GM19468 (cell line): ENCODE data around the gene CMIP.

Source experiments
- ATAC-seq: cut with Tn5 transposase; IDR thresholded peaks from one replicate; pipeline ENCODE4 v1.9.1; 2021; ENCODE audit warnings: mild to moderate bottlenecking, moderate library complexity, moderate number of reproducible peaks; ENCODE audit not compliant: unreplicated experiment; ENCODE audit errors: extremely low read depth

The CMIP gene

DNA sequence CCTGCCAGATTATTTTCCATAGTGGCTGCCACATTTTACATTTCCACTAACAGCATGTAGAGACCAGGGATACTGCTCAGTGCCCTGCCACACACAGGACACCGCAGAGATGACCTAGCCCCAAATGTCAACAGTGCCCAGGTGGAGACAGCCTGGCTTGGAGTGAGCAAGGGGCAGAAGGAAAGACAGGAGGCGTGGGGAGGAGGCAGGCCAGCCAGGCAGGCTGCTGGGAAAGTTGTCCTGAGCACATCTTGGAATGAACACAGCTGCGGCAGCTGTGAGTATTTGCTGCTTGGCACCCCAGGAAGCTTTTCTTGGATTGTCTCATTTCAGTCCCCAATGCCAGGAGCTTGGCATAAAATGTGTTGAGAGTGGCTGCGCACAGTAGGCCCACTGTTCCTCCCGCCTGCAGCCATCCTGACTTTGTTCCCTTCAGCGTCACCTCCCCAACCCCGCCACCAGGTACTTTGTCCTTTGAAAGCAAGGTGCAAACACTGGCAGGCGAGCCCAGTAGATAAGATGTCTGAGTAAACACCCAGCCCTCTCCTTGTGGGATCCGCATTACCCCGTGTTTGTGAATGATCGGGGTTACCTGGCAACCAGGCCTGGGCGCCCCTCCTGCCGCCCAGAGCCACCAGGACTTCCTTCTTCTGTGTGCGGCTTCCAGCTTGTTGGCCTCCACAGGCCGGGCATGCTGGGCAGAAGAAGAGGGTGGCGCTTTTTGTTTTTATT is 114.0 kb downstream of the CMIP start:
- ATAC-seq, result no peak

DNA sequence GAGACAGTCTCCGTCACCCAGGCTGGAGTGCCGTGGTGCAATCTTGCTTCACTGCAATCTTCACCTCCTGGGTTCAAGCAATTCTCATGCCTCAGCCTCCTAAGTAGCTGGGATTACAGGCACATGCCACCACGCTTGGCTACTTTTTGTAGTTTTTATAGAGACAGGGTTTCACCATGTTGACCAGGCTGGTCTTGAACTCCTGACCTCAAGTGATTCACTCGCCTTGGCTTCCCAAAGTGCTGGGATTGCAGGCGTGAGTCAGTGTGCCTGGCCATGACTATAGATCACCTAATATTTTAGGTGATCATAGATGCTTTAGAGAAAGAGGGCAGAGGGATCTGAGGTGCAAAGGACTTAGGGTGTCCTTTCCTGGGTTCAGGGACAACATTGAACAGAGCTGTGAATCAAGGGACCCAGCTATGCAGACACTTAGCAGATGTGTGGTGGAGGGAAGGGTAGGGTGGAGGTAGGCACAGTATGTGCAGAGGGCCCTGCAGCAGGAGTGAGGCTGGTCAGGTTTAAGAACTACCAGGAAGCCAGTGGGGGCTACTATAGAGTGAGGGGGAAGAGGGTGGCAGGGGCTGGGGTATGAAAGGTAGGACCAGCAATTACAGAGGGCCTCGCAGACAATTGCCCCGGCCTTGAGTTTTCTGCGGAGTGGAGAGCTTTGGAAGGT is 116.5 kb downstream of the CMIP start:
- no peak for ATAC-seq

DNA sequence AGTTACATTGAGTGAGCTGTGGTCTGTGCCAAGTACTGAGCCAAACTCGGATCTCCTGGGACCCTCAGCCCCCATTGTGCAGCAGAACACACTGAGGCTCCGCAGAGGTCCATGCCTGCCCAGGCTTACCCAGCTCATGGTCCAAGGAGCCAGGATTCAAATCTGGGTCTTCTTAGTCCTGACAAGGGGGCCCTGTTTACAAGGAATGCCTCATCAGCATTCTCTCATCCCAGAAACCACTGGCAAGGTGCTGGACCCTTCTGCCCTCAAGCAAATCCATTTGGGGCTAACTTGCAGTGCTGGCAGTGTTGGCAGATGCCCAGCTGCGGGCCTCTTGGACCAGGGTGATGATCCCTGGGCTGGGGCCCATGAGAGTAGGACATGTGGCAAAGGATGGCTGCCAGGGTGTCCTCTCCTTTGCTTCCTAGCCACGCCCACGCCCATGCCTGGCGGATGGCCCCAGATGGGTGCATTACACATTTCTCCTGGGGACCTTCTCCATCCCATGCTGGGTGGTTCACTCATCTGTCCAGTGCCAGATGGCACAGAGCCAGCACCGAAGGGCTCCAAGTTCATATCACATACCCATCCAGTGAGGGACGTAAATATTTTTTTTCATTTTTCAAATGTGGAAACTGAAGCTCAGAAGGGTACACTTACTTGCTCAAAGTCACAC is 117.7 kb downstream of the CMIP start:
- no peak for ATAC-seq

DNA sequence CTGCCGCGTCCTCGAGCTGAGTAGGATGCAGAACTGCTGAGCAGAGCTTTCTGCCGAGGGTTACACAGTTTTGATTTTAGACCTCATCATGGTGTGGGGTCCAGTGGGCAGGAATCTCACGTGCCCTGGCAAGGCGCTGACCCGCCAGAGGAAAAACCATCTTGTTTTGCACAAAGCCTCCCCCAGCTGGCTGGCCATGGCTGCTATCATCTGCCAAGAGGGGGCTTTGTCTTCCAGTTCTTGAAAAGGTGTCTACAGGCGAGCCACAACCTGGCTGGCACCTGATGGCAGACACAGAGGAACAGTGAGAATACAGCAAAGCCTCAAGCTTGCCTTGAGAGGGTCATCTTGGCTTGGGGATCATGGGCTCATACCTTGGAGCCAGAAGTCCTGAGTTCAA is 118.3 kb downstream of the CMIP start:
- ATAC-seq, result no peak

DNA sequence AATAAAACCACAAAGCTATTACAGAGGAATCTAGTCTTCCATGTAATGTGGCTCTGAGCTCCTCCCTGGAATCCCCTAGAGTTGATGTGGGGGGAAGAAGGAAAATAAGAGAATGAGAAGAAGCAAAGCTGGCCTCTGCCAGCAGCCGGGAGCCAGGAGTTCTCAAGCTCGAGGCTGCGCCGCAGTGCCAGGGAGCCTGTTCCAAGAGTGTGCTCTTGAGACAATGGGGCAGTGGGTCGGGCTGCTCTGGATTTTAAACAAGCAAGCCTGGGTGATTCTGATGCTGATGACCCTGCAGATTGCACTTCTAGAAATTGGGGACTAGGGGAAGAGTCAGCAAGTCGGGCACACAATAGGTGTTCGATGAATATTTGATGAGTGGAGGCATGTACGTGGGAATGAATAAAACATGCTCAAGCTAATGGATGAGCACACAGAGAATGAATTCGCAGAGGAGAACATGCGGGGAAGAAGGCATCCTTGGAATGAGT is 119.9 kb downstream of the CMIP start:
- ATAC-seq, result no peak

DNA sequence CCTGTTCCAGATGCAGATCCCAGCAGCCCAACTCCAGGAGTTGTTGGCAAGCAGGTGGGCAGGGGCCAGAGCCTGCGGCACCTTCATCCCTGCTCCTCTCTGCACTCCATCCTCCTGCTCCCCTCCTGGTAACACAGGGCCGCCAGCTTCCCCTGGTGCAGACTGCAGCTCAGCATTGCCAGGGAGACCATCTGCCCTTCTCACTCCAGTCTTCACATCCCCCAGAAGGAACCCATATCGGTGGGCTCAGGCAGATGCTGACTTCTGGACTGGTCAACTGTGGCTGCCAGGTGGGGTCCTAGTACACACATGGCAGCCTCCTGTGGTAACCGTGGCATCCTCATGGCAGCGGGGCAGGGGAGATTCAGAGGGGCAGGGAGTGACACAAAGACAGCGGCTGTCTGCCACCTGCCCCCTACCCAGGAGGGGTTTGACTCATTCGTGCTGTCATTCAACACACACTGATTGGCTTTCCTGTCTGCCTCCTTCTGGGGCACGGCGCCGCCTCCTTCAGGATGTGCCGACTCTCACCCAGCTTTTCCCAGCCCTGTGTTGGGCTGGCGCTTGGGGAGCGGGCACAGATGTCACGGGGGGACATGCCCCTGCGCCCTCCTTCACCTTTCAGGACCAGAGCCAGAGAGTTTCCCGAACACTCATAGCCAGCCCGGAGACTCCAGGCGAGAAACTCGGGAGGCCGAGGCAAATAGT is 120.9 kb downstream of the CMIP start:
- ATAC-seq, result no peak

DNA sequence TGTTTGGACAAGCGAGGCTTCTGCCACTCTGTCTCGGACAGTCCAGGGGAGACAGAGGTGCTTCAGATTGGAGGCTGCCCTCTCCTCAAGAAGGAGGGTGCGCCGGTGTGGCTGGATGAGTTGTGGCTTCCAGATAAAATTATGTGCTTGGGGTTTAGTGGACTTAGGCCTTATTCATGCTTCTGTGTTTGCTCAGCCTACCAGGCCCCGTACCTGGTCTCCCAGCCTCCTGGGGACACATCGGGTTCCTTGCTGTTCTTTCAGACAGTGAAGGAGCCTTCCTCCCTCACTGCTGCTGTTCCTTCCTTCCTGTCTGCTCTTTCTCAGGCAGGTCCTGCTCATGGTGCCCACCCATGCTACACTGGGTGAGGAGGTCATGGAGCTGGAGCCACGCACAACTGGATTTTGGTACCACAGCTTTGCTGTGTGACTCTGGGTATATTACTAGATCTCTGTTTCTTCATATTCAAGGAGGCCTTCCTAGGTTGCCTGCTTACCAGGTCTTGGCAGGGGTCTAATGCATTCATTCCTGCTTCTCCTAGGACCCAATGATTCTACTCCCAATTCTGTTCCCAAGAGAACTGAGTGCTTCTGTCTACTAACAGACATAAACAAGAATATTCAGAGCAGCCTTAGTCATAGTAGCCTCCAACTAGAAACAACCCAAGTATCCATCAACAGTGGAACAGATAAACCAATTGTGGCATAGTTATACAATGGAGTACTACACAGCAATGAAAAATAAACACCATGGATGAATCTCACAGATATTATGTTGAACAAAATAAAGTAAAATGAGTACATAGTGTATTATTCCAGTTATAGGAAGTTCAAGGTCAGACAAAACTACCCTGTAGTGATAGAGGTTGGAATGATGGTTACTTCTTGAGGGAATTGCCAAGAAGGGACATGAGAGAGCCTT is 121.7 kb downstream of the CMIP start:
- ATAC-seq, result no peak

DNA sequence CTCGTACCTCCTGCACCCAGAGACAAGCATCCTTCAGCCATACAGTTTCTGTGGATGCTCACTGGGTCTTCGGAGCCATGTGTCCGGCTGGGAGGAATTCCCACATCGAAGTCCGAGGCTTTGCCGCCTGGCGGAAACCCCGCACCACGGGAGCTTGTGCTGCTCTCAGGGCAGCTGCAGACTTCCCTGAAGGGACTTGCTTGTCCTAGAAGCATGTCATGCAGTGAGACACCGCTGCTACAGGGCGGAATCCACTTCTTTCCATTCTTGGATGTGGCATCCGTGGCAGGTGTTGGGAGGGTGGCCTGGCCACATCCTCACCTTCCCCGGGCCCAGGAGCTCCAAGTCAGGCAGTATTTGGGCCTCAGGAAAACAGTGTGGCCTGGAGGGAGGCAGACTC is 122.5 kb downstream of the CMIP start:
- ATAC-seq, result no peak

DNA sequence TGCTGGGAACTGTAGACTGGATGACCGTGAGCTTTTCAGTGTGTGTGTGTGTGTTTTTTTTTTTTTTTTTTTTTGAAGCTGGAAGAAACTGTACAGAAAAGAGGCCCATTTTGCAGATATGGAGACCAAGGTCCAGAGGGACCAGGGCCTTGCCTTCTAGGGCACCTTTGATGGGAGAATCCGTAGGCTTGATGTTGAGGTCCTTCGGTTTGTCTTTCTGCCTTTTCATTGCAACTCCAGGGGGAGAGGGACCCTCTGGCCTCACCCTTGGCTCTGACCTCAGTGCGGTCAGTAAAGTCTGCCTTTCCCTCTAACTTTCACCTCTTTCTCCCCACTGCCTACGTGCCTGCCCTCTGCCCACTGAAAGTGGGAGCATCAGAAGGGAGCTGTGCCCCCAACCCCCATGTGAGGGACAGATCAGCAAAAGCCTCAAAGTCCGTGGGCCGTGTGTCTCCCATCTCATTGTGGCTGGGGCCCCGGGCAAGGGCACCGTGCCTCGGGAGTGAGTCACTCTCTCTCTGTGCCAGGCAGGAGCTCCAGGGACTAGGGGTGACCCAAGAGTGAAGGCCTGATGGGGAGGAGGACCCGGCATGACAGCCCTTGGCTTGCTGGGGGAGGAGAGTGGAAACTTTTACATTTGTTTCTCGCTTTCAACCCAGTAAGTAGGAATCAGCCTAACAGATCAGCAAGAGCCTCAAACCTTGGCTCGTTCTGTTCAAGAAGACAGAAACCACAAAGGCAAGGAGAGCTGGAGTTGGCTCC is 123.6 kb downstream of the CMIP start:
- no peak for ATAC-seq

DNA sequence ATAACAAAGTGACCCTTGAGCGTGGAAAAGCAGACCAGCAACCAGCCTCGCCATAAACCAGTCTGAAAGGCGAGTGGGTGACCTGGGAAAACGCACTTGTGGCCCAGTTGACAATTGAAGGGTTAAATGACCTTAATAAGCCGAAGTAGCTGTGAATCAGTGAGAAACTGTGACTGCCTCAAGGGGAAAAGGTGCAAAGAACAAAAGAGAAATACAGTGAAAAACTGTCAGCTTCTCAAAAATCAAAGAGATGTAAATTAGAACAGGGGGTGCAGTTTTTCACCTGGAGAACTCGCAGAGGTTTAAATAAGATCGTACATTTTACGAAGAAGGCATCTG is 124.1 kb downstream of the CMIP start:
- ATAC-seq, result no peak

DNA sequence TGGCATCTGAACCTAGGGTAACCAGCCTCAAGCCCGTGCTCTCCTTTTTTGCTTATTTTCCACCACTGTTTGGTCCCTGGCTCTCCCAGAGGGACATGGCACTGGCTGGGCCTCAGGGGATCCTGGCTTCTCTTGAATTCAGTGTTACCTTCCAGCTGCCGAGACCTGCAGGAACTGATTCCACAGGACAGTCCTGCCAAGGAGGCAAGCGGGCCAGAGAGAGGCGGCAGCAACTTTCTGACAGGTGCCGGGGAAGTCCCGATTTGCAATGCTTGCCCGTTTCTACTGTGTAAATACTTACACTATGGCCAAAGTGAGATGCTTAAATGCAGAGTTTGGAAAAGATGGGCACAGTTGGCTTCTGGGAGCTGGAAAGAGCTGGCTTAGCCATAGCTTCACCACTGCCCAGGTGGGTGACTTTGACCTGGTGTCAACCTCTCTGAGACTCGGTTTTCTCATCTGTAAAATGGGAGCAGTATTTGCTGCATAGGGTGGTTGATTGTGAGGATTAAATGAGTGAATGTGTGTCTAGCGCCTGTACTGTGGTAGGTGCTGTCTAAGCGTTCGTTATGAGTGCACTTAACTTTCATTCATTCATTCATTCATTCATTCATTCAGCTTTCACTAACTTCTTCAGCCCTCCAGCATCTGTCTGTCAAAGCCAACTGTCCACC is 124.9 kb downstream of the CMIP start:
- no peak for ATAC-seq

DNA sequence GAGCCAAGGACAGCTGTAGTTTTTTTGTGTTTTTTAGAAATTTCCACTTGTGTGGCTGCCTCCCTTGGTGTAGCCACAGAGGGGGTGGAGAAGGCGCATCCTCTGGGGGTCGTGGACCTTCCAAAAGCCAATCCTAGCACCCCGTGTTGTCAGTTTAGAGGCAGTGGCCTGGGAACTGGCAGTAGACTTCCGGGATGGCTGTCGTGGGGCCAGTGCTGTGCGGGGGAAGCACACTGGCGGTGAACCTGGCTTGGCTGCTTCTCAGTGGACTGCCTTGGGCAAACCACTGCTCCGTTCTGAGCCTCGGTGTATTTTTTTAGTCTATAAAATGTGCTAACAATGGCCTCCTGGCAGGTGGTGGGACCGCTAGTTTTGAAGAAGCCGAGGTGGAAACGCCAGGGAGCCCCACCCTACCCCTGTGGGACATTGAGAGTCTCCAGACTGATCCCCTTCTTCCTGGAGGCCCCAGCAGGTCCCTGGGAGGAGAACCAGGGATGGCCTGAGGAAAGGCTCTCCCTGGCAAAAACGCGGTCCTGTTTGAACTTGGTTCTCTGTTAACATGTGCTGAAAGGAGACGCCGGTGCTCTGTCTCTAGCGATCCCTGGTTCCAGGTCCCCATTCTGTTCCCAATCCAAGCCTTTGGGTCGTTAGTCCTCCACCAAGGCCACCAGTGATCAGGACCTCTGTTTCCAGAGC is 125.7 kb downstream of the CMIP start:
- no peak for ATAC-seq

DNA sequence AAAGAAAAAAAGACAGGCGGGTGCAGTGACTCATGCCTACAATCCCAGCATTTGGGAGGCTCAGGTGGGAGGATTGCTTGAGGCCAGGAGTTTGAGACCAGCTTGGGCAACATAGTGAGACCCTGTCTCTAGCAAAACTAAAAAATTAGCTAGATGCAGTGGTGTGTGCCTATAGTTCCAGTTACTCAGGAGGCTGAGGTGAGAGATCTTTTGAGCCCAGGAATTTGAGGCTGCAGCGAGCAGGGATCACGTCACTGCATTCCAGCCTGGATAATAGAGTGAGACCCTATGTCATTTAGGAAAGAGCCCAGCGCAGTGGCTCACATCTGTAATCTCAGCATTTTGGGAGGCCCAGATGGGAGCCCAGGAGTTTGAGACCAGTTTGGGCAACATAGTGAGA is 126.6 kb downstream of the CMIP start:
- no peak for ATAC-seq

DNA sequence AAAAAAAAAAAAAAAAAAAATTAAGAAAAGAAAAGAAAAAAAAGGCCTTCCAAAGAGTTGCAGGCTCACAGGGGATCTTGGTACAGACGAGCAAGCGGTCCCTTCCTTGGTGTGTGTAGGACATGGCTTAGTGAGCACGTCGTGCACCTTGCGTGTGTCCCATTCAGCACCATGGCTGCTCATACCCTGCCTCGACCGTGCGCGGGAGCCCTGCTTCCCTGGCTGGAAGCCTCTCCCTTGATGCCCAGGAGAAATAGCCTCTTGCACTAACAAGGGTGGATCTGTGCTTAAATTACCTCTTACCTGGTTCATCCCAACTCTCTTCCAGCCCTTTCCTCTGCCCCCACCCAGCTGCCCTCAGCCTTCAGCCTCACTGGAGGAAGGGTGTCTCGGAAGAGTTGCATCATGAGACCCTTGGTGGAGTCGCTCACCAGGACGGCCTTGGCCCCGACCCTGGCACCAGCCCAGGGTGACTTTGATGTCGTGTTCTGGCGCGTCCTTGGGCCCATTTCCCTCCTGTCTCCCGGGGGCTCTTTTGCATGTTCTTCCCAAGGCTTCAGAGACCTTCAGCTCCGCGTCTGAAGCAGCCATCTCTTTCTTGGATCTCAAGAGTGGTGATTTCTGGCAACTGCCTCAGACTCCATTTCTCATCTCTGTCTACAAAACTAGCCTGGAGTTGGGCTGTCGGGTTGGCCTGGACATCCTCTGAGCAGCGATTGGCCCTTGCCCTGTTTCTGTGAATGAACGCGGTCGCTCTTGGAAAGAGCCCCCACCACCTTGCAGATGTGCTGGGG is 127.2 kb downstream of the CMIP start:
- ATAC-seq, result no peak

DNA sequence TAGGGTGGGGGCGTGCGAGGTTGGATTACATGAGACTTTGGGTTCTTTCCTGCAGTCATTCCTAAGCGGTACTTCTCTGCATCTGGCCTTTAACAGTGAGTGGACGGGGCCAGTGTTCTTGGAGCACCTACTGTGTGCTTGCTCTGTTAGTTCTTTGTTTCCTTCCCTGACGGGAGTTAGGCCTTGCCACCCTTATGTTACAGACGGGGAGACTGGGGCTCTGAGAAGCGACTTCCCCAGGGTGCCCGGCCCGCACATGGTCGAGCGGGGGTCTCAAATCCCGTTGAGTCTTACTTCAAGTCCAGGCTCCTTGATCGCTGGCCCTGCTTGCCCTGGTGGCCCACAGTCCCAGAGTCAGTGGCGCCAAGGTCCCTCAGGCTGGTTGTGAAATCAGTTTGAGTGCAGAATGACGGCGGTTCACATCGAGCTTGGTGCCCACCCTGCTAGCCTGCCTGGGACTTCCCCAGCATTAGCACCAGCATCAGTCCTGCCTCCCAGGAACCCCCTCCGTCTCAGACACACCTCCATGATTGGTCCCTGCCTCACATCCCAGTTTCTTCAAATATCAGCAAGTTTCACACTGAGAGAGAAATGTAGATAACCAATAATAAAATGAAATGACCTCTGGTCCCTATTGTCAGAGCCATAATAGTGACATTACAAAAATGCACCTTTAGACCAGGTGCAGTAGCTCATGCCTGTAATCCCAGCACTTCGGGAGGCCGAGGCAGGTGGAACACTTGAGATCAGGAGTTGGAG is 128.0 kb downstream of the CMIP start:
- no peak for ATAC-seq

DNA sequence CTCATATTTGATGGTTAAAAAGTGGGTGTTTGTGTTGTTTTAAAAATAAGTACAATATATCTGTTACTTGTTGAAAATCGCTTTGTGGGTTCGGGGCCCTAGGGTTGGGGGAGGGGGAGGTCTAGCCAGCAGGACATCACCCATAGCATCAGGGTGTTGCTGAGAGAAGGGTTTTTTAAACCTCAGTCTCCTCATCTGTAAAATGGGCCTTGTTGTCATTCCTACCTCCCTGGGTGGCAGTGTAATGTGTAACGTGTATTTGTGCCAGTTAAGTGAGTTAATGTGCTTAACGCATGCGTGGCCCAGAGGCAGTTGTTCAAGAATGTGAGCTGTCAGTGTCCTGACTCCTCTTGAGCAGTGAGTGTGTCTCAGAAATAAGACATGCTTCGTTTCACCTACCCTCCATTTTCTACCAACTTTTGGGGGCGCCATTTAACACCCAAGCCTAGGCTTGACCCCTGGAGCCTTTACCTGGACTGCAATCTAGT is 129.0 kb downstream of the CMIP start:
- ATAC-seq, result no peak
